ENCODE results near the gene RAB9B.

DNA sequence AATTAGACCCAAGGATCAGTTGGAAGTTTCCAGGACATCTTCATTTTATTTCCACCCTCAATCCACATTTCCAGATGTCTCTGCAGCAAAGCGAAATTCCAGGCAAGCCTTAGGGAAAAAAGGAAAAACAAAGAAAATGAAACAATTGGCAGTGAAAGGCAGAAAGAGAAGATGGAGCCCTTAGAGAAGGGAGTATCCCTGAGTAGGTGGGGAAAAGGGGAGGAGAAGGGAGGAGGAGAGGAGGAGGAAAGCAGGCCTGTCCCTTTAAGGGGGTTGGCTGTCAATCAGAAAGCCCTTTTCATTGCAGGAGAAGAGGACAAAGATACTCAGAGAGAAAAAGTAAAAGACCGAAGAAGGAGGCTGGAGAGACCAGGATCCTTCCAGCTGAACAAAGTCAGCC is 55.5 kb downstream of the RAB9B start, which contains the start of gene PLP1:
- TF ChIP-seq EZH2 (IDR thresholded peaks at IDR 0.05; ENCODE audit: borderline replicate concordance, insufficient read depth, low read length, poor library complexity, severe bottlenecking) (no peak), POLR2AphosphoS5 (IDR thresholded peaks at IDR 0.05) (no peak), RAD21 (conservative IDR thresholded peaks at IDR 0.05) (no peak)
- TF ChIP-seq, protein P1, sequence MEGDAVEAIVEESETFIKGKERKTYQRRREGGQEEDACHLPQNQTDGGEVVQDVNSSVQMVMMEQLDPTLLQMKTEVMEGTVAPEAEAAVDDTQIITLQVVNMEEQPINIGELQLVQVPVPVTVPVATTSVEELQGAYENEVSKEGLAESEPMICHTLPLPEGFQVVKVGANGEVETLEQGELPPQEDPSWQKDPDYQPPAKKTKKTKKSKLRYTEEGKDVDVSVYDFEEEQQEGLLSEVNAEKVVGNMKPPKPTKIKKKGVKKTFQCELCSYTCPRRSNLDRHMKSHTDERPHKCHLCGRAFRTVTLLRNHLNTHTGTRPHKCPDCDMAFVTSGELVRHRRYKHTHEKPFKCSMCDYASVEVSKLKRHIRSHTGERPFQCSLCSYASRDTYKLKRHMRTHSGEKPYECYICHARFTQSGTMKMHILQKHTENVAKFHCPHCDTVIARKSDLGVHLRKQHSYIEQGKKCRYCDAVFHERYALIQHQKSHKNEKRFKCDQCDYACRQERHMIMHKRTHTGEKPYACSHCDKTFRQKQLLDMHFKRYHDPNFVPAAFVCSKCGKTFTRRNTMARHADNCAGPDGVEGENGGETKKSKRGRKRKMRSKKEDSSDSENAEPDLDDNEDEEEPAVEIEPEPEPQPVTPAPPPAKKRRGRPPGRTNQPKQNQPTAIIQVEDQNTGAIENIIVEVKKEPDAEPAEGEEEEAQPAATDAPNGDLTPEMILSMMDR (IDR thresholded peaks at IDR 0.05; ENCODE audit: poor library complexity, severe bottlenecking), result no peak
- TF ChIP-seq, protein P2, sequence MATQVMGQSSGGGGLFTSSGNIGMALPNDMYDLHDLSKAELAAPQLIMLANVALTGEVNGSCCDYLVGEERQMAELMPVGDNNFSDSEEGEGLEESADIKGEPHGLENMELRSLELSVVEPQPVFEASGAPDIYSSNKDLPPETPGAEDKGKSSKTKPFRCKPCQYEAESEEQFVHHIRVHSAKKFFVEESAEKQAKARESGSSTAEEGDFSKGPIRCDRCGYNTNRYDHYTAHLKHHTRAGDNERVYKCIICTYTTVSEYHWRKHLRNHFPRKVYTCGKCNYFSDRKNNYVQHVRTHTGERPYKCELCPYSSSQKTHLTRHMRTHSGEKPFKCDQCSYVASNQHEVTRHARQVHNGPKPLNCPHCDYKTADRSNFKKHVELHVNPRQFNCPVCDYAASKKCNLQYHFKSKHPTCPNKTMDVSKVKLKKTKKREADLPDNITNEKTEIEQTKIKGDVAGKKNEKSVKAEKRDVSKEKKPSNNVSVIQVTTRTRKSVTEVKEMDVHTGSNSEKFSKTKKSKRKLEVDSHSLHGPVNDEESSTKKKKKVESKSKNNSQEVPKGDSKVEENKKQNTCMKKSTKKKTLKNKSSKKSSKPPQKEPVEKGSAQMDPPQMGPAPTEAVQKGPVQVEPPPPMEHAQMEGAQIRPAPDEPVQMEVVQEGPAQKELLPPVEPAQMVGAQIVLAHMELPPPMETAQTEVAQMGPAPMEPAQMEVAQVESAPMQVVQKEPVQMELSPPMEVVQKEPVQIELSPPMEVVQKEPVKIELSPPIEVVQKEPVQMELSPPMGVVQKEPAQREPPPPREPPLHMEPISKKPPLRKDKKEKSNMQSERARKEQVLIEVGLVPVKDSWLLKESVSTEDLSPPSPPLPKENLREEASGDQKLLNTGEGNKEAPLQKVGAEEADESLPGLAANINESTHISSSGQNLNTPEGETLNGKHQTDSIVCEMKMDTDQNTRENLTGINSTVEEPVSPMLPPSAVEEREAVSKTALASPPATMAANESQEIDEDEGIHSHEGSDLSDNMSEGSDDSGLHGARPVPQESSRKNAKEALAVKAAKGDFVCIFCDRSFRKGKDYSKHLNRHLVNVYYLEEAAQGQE (IDR thresholded peaks at IDR 0.05; ENCODE audit: borderline replicate concordance), result no peak
